GM23248 (cell line): Measurements from ENCODE around the gene KSR2.

Experiments
- EZH2 ChIP-seq: fragments of 200-600 bp; sonication (generic); IDR thresholded peaks from 2 replicates; pipeline ENCODE4 v1.6.1; 2018; ENCODE audit warnings: antibody characterized with exemption, mild to moderate bottlenecking; ENCODE audit not compliant: insufficient read depth, poor library complexity, severe bottlenecking
- EZH2phosphoT487 ChIP-seq: fragments of 200-600 bp; sonication (generic); IDR thresholded peaks from 2 replicates; pipeline ENCODE4 v1.6.1; 2018; ENCODE audit warnings: antibody characterized with exemption, moderate library complexity, mild to moderate bottlenecking, low read depth; ENCODE audit not compliant: insufficient read depth

GRCh38 chr12:117854339-117855012, 114.3 kb downstream of the KSR2 start:
- TF ChIP-seq EZH2: no peak
- TF ChIP-seq EZH2phosphoT487: no peak
